Measurements from ENCODE around the gene MCHR1. TPM values are rescaled to one million over a fixed set of nuclear protein-coding genes. Genes with fewer than 3 reads are reported as not detected.
A peak's percentile ranks its signal among the peaks of the same experiment; 100 is the strongest.
"Not testable (repeated sequence)": the region's sequence is repeated elsewhere in the genome, so short reads cannot be mapped to it uniquely, and the experiment has no call there.

Gene MCHR1
- polyA plus RNA-seq, 1 of the 3 experiments (the other 2 are of a cell fraction), result 0.33 TPM

DNA sequence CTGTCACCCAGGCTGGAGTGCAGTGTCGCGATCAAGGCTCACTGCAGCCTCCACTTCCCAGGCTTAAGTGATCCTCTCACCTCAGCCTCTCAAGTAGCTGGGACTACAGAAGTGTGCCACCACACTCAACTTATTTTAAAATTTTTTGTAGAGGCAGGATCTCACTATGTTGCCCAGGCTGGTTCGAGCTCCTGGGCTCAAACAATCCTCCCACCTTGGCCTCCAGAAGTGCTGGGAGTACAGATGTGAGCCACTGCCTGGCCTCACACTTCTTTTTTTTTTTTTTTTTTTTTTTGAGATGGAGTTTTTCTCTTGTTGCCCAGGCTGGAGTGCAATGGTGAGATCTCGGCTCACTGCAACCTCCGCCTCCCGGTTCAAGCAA, 40.9 kb downstream of the MCHR1 start:
- POLR2A ChIA-PET; H3K4me2 ChIP-seq; H4K20me1 ChIP-seq (ENCODE audit: insufficient read depth); H3K9ac ChIP-seq; H3K4me1 ChIP-seq (ENCODE audit: control insufficient read depth in 1 of 2, insufficient read depth in 2 of 2, low read depth in 1 of 2, low read length in 1 of 2); H3K9me2 ChIP-seq; H3K27ac ChIP-seq (ENCODE audit: low read depth in 2 of 2, low read length in 1 of 2); H3K4me3 ChIP-seq (ENCODE audit: low read depth in 2 of 2, low read length in 1 of 2); H2AFZ ChIP-seq (ENCODE audit: low read depth); H3K9me3 ChIP-seq; H3K79me2 ChIP-seq (ENCODE audit: insufficient read depth); H3K36me3 ChIP-seq (replicated peaks in 1 of 2; ENCODE audit: control insufficient read depth in 1 of 2, insufficient read depth in 2 of 2, low read length in 1 of 2); DNase-seq; H3K27me3 ChIP-seq (ENCODE audit: insufficient read depth); H3F3A ChIP-seq (replicated peaks; ENCODE audit: insufficient read depth): not testable (repeated sequence)
- 96% methylated on average over 6 of the region's 6 CpGs for WGBS (ENCODE audit: low lambda C conversion rate)
- CTCF ChIA-PET, result interaction anchor here (0.8 kb wide), 1 partner anchor 38 kb away, joined by 3 read pairs; no protein-coding TSS in a partner anchor

DNA sequence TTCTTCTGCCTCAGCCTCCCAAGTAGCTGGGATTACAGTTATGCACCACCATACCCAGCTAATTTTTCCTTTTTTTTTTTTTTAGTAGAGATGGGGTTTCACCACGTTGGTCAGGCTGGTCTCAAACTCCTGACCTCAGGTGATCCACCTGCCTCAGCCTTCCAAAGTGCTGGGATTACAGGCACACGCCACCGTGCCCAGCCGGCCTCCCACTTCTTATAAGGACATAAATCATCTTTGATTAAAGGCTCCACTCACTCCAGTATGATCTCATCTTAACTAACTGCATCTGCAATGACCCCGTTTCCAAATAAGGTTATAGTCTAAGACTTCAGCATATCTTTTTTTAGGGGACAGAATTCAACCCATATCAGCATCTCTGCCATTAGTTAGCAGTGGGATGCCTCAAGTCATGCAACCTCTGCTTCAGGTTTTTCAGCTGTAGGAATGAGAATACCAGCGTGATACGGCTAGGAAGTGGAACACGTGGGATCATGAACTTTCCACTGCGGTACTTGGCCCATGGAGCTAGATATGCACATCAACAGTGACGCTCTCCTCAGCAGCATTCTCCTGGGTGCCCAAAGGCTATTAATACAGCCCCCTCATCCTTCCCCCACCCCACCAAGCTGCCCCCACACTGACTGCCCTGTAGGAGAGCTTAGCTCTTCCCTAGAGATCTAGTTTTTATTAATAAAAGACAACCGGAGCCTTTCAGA, 41.4 kb downstream of the MCHR1 start:
- Histone ChIP-seq H3K79me2 (ENCODE audit: insufficient read depth) (no peaks in the 10 kb centered on the region), H3K4me2 (no peak overlapping the region), H3F3A (replicated peaks; ENCODE audit: insufficient read depth) (no peaks in the 10 kb centered on the region), H2AFZ (ENCODE audit: low read depth) (no peak overlapping the region), H3K9ac (no peak overlapping the region), H3K9me3 (no peaks in the 10 kb centered on the region), H3K4me3 (ENCODE audit: low read depth in 2 of 2, low read length in 1 of 2) (no peak overlapping the region), H3K27ac (ENCODE audit: low read depth in 2 of 2, low read length in 1 of 2) (peak overlapping the region; percentile 68 to 81), H3K9me2 (no peaks in the 10 kb centered on the region), H4K20me1 (ENCODE audit: insufficient read depth) (no peaks in the 10 kb centered on the region), H3K36me3 (replicated peaks in 1 of 2; ENCODE audit: control insufficient read depth in 1 of 2, insufficient read depth in 2 of 2, low read length in 1 of 2) (no peaks in the 10 kb centered on the region), H3K4me1 (ENCODE audit: control insufficient read depth in 1 of 2, insufficient read depth in 2 of 2, low read depth in 1 of 2, low read length in 1 of 2) (peaks cover 0 to 8% of the 10 kb centered on the region in 2 experiments; a peak in 3 of 4 replicates), H3K27me3 (ENCODE audit: insufficient read depth) (no peaks in the 10 kb centered on the region)
- TF ChIP-seq, protein P1, sequence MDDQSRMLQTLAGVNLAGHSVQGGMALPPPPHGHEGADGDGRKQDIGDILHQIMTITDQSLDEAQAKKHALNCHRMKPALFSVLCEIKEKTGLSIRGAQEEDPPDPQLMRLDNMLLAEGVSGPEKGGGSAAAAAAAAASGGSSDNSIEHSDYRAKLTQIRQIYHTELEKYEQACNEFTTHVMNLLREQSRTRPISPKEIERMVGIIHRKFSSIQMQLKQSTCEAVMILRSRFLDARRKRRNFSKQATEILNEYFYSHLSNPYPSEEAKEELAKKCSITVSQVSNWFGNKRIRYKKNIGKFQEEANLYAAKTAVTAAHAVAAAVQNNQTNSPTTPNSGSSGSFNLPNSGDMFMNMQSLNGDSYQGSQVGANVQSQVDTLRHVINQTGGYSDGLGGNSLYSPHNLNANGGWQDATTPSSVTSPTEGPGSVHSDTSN (IDR thresholded peaks at IDR 0.05), result peak; percentile 61
- TF ChIP-seq RAD21 (IDR thresholded peaks at IDR 0.05; ENCODE audit: low read length), result no peak
- no peak for DNase-seq
- 53% methylated on average over 4 of the region's 11 CpGs for WGBS (ENCODE audit: low lambda C conversion rate)
- CTCF ChIA-PET, result interaction anchor here (1.0 to 2.0 kb wide), 2 partner anchors 37 to 39 kb away, joined by 4 to 10 read pairs; no protein-coding TSS in a partner anchor
- POLR2A ChIA-PET, result no interaction called here

DNA sequence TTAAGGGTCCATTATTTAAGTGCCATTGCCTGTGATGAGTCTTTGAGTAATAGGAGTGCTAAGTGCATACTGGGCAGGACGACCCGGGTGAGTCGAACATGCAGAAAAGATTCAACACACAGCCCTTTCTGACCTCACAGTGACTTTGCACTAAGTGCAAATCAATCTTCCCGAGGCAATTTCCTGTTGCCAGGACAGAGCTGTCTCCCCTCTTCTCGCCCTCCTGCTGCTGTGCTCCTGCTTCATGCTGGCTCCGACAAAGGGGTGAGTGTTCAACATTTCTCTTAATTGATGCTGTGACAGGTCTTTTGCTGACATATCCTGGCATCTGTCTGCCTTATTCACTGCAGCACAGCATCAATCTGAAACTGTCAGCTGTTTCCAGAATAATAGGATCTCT, 42.0 kb downstream of the MCHR1 start:
- Histone ChIP-seq H2AFZ (ENCODE audit: low read depth) (no peak overlapping the region), H4K20me1 (ENCODE audit: insufficient read depth) (no peaks in the 10 kb centered on the region), H3K36me3 (replicated peaks in 1 of 2; ENCODE audit: control insufficient read depth in 1 of 2, insufficient read depth in 2 of 2, low read length in 1 of 2) (no peaks in the 10 kb centered on the region), H3K79me2 (ENCODE audit: insufficient read depth) (no peaks in the 10 kb centered on the region), H3K9ac (no peak overlapping the region), H3F3A (replicated peaks; ENCODE audit: insufficient read depth) (no peaks in the 10 kb centered on the region), H3K9me2 (no peaks in the 10 kb centered on the region), H3K4me2 (no peak overlapping the region), H3K27me3 (ENCODE audit: insufficient read depth) (no peaks in the 10 kb centered on the region), H3K4me1 (ENCODE audit: control insufficient read depth in 1 of 2, insufficient read depth in 2 of 2, low read depth in 1 of 2, low read length in 1 of 2) (peaks cover 0 to 8% of the 10 kb centered on the region in 2 experiments; a peak in 3 of 4 replicates), H3K9me3 (no peaks in the 10 kb centered on the region), H3K27ac (ENCODE audit: low read depth in 2 of 2, low read length in 1 of 2) (peak overlapping the region; percentile 68 to 81), H3K4me3 (ENCODE audit: low read depth in 2 of 2, low read length in 1 of 2) (no peak overlapping the region)
- peak; percentile 50 for DNase-seq
- ChIA-PET POLR2A (no interaction called here), CTCF (interaction anchor here (1.0 to 2.0 kb wide), 2 partner anchors 38 to 39 kb away, joined by 4 to 10 read pairs; no protein-coding TSS in a partner anchor)
- WGBS (ENCODE audit: low lambda C conversion rate), result no CpG with 5 or more reads among the region's 6 CpGs
- TF ChIP-seq MEF2A (IDR thresholded peaks at IDR 0.05; ENCODE audit: borderline replicate concordance, low read depth), result no peak
- peak; percentile 38; the same call in 1 of the 2 replicates for TF ChIP-seq RXRA (IDR thresholded peaks at IDR 0.05; ENCODE audit: borderline replicate concordance, low read depth)
- TF ChIP-seq RCOR1 (IDR thresholded peaks at IDR 0.05; ENCODE audit: low read length), result peak; percentile 24; the same call in 1 of the 2 replicates
- no peak for TF ChIP-seq TEAD4 (IDR thresholded peaks at IDR 0.05; ENCODE audit: borderline replicate concordance, insufficient read depth)
- TF ChIP-seq, protein P1 (IDR thresholded peaks at IDR 0.05), result peak; percentile 79
- TF ChIP-seq TCF12 (IDR thresholded peaks at IDR 0.05), result peak; percentile 57
- peak in 1 of 2 experiments; percentile 75; a peak in 3 of 4 replicates for TF ChIP-seq EP300 (IDR thresholded peaks at IDR 0.05; ENCODE audit: borderline replicate concordance in 1 of 2, low read depth in 1 of 2, low read length in 1 of 2)

Measured in SK-N-SH (cell line).